ENCODE data around the gene NTRK2. TPM values are rescaled to one million over a fixed set of nuclear protein-coding genes. Genes with fewer than 3 reads are reported as not detected.

Gene NTRK2
- total and polyA plus RNA-seq, 4 donors: 0.26 to 1.4 (median 0.56) TPM

GRCh38 chr9:85025638-85026037 is 356.1 kb downstream of the NTRK2 start:
- DNase-seq (ENCODE audit: low spot score): no peak
- 37% methylated on average over 1 of the region's 1 CpG for WGBS
- Histone ChIP-seq H3K27ac (ENCODE audit: low read depth in 1 of 2, low read length in 2 of 2) (no peak overlapping the region), H3K4me1 (ENCODE audit: control insufficient read depth in 4 of 4, insufficient read depth in 4 of 4, low read length in 3 of 4) (no peaks in the 10 kb centered on the region), H3K36me3 (ENCODE audit: control insufficient read depth in 4 of 4, insufficient read depth in 3 of 4, low read depth in 1 of 4, low read length in 3 of 4) (no peaks in the 10 kb centered on the region), H3K27me3 (ENCODE audit: control insufficient read depth in 4 of 4, insufficient read depth in 4 of 4, low read length in 3 of 4) (peaks cover 0 to 3% (median 1%) of the 10 kb centered on the region in 4 donors), H3K4me3 (ENCODE audit: low read depth in 1 of 3, low read length in 3 of 3) (no peak overlapping the region), H3K9ac (ENCODE audit: low read depth in 1 of 2, low read length in 2 of 2) (no peak overlapping the region), H3K9me3 (ENCODE audit: control insufficient read depth in 4 of 4, low read length in 3 of 4) (no peaks in the 10 kb centered on the region)
- TF ChIP-seq JUND (IDR thresholded peaks at IDR 0.05) (no peak), GABPA (IDR thresholded peaks at IDR 0.05 in 1 of 2, conservative IDR thresholded peaks at IDR 0.05 in 1 of 2) (no peak), ZBTB33 (IDR thresholded peaks at IDR 0.05) (no peak), ATF3 (IDR thresholded peaks at IDR 0.05) (no peak), HNF4A (conservative IDR thresholded peaks at IDR 0.05) (no peak), RXRA (IDR thresholded peaks at IDR 0.05) (no peak), MAX (IDR thresholded peaks at IDR 0.05) (no peak), FOXA2 (IDR thresholded peaks at IDR 0.05) (no peak), EGR1 (IDR thresholded peaks at IDR 0.05; ENCODE audit: low read depth in 2 of 2) (no peak), TAF1 (conservative IDR thresholded peaks at IDR 0.05) (no peak), SP1 (IDR thresholded peaks at IDR 0.05) (no peak), HNF4G (IDR thresholded peaks at IDR 0.05) (no peak), FOXA1 (IDR thresholded peaks at IDR 0.05) (no peak), REST (IDR thresholded peaks at IDR 0.05) (no peak), RAD21 (IDR thresholded peaks at IDR 0.05) (no peak), YY1 (IDR thresholded peaks at IDR 0.05) (no peak), CTCF (IDR thresholded peaks at IDR 0.05; ENCODE audit: low read depth, low read length, missing input control) (no peak), NR2F2 (IDR thresholded peaks at IDR 0.05) (no peak)
